Stimulated activated naive CD4-positive, alpha-beta T cell treated with Interleukin-2 at 50 U/mL for 16 hours (primary cell): Measurements from ENCODE around the gene CISD3.
A peak's percentile ranks its signal among the peaks of the same experiment; 100 is the strongest.

ENCODE experiments used
- DNase-seq: peaks from one replicate; lab custom pipeline; 2025; lab: John Stamatoyannopoulos, UW

The CISD3 gene, protein sequence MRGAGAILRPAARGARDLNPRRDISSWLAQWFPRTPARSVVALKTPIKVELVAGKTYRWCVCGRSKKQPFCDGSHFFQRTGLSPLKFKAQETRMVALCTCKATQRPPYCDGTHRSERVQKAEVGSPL

DNA sequence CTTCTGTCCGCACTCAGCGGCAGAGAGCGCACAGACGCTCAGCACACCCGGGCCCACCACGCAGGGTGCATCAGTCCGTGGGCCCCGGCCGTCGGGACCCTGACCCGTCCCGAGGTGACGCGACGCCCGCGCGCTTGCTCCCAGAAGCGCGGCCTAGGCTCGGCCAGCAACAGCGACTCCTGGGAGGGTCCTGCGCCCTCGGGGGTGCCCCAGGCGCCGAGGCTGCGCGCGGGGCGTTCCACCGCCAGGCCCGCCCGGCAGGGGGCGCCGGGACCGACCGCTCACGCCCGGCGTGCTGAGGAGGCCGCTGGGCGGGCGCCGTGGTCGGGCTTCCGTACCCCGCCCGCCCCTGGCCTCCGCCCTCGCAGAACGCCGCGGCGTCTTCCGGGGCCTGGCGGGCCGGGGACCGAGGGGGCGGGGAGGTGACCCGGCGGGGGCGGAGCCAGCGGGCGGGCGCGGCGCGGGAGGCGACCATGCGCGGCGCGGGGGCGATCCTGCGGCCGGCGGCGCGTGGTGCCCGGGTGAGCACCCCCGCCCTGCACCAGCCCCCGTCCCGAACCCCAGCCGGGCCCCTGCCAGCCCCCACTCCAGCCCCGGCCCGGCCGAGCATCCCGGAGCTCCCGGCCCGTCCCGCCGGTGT, at the start of gene CISD3:
TSS of gene CISD3 (plus strand) at position 456 of the 640 bp plus-strand sequence. CDS start at position 474, 18 bp downstream.
- DNase-seq = peak; percentile 80

DNA sequence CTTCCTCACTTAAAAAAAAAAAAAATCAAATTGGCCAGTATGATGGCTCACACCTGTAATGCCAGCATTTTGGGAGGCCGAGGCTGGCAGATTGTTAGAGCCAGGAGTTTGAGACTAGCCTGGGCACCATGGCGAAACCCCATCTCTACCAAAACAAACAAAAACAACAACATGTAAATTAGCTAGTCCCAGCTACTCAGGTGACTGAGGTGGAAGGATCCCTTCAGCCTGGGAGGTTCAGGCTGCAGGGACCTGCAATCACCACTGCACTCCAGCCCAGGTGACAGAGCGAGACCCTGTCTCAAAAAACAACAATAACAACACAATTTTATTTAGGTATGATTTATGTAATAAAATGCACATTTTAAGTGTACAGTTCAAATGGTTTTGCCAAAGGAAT, 49.0 kb upstream of the CISD3 start:
- no peak for DNase-seq

DNA sequence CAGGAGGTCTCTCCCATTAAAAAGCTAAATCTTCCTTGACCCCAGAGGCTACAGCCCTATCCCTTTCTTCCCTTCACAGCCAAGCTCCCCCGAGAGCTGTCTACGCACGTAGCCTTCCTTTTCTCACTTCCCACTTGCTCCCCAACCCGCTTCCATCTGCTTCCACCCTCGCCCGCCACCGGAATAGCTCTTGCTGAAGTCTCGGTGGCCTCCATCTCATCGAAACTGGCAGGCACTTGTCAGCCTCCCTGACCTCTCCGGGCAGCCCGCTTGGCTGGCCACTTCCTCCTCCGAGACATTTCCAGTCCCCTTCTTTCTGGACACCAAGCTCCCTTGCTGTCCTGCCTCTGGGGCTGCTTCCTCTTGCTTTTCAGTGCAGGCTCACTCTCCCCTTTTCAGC, 44.6 kb upstream of the CISD3 start:
- DNase-seq = no peak

DNA sequence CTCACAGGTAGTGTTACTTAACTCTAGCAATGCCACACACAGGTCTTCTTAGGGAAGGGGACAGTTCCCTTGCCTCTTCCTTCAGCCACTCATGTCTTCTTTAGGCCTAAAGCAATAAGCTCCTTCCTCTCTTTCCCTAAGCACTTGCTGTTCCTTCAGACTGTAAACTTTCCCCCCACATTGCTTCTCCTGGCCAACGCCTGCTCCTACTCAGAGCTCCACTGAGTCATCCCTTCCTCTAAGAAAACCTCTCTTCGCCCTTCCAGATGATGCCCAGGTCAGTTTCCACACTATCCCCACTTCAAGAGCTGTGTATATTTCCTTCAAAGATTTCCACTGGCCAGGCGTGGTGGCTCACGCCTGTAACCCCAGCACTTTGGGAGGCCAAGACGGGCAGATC, 42.9 kb upstream of the CISD3 start:
- DNase-seq = no peak

DNA sequence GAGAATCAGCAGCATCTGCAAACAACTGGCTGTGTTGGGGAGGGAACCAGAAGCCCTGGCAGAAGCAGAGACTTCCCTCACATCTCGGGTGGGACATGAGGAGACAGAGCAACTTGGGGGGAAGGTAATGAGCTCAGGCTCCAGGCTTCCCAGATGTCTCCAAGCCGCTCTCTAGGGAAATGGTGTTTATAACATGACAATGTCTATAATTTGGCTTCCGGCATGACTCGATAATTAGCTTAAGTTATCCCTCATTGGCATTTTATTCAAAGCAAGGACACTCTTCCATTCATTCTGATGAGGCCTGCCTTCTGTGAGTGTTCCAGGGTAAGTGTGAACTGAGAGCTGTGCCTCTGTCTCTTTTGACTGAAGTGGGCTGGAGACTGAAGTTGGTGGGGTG, 39.8 kb upstream of the CISD3 start:
- no peak for DNase-seq

DNA sequence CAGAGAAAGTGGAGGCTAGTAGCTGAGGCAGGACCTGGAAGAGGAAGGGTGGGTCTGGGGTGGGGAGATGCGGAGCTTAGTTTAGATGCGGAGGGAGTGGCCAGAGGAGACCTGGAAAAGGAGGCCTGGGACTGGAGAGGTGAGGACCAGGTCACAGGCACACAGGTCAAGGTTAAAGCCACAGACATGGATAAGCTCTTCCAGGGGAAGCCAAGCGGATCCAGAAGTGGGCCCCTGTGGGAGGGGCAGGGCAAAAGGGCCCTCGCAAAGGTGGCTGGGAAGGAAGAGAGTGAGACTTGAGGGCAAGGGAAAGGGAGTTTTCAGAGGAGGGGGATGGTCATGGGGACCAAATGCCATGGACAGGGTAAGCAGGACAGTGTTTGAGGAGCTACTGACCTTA, 39.0 kb upstream of the CISD3 start:
- DNase-seq = no peak

DNA sequence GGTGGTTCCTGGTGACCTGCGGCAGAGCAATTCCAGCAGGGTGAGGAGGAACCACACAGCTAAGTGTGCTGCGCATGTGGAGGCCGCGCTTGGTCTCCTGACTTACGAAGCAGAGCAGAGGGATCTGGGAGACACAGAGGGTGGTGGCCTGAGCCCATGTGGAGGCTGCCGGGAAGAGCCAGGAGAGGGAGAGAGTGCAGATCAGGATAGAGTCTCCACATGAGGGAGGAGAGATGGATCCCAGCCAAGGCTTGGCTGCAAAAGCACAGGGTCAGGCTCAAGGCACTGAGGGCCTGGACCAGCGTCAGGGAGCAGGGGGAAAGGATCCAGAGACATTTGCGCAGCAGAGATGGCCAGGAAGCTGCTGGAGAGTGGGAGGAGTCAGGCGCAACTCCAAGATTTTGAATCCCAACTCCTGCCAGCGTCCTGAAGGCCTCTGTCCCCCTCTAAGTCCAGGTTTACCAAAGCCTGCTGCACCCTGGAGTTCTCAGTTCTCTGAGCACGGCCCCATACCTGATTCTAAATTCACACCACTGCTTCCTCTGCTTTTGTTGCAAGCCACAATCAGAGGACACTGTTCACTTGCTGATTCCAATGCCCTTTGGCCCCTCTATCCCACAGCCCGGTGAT, 36.3 kb upstream of the CISD3 start:
- DNase-seq = no peak

DNA sequence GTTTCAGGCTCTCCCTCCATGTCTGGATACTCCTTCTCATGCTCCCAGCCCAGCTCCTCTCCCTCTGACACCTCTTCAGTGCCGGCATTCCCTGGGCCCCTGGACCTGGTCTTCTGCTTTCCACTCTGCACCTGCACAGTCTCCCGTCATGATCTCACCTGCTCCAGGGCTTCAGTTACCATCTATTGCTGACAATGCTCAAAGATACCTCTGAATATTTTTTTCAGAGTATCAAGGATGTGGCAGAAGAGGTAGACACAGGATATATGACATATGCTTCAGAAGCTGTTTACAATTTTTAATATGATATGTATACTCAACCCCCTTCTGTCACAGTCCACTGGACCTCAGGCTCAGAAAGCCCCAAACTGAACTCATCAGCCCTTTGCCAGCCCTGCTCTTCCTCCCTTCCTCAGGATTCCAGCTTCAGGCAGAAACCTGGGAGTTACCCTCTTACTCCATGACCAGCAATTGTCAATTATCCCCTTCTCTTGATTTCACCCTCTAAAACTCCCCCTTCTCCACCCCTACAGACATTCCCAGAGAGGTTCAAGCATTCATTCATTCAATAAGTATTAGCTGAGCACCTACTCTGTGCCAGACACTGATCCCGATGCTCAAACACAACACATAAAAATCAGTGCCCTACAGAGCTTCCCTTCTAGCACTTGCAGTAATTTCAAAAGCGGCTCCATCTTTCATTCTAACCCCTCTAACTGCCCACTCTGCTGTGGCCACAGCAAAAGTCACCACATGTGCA, 32.9 kb upstream of the CISD3 start:
- DNase-seq = no peak

DNA sequence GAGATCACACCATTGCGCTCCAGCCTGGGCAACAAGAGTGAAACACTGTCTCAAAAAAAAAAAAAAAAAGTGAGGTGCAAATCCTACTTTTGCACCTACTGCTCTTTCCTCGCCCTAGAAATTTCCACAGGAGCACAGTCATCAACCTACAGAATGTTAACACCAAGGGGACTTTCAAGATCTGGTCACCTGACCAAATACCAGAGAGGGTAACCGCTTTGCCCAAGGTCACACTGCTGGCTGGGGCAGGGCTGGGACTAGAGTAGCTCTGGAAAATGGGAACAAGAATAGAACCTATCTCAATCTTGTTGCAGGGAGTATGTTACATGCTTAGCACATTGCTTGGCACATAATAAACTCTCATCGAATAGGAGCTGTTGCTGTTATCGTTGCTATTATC, 31.4 kb upstream of the CISD3 start:
- DNase-seq = no peak

DNA sequence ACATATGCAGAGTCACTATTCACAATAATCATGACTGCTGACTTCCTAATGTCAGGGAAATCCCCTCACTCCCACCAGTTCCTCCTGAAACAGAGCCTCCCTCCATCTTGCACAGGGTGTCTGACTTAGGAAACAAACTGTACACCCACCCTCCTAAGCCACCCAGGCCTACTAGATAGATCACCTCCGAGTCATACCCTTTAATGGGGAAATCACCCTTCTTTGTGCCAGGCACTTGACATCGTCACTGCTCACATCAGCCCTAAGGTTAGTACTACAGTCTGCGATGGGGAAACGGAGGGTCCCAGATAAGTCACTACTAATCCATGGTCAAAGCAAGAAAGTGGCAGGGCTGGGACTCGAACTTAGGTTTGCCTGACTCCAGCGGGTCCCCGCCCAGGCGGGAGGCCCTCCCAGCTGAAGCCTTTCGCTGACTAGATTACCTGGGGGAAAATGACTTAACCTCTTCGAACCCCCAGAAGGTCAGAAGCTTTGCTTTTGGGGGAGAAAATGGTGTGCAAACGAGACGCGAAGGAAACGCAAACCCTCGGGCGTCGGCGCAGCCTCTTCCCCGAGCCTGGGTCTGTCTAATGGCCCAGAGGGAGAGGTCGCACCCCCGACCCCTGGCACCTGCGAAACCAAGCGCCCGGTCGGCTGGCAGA, 28.5 kb upstream of the CISD3 start:
- peak; percentile 94 for DNase-seq

DNA sequence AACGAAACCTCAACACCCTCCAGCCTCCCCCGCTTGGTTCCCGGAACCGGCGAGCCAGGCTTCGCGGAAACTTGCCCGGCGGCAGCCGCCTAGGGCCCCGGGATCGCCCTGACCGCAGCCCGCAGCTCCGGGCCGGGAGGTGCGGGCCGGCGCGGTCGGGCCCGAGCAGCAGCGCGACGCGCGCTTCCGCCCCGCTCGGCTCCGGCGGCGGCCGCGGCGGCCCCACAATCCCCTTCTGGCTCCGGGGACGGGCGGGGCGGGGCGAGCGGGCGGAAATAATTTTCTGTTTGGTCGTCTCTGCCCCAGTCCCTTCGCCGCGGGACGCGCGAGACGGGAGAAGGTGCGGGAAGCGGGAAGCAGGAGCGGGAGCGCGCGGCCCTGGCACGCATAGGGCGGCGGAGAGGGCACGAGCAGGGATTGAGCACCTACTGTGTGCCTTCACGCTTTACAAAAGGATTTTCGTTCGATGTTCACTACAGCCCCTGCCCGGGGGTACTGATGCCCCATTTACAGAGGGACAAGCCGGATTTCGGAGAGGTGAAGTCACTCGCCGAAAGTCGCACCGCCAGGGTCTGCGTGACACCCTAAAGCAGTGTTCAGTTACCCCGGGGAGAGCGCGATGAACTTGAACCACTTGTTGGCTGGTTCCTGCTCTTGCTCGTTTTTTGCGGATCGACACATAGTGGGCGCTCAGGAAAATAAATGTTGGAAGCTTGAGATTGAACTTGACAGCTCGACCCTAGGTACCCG, 27.8 kb upstream of the CISD3 start:
- DNase-seq = peak; percentile 86

DNA sequence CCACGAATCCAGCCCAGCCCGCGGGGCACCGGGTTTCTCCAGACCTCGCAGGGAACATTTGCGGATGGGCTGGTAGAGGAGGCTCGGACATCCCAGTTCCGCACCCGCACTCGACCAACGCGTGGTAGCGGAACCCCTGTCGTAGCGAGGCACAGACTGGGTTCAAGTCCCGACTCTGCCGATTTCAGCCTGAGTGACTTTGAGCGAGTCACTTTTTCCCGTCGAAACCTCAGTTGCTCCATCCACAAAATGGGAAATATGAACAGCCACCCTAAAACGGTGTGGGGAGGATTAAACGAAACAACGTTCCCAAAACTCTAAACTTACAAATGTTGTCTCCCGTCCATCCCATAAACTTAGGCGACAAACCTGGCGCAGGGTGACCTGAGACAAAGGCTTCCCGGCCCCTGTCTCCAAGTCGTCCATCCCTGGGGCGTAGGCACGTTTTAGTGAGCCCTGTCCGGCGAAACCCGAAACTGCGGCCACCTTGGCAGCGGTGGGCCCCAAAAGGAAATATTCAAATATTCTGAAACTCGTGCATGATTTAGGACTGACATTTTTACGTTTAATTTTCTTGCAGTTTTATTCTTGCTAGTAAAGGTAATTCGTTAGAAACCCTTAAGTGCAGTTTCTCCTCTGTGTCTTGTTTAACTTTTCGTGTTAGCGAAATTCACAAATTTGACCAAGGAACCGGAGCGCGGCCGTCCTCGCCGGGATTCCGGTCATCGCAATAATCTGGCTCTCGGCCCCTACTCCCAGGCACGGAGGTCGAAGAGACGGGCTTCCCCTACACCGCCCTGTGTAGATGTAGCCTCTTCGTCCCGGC, 27.0 kb upstream of the CISD3 start:
- peak; percentile 36 for DNase-seq

DNA sequence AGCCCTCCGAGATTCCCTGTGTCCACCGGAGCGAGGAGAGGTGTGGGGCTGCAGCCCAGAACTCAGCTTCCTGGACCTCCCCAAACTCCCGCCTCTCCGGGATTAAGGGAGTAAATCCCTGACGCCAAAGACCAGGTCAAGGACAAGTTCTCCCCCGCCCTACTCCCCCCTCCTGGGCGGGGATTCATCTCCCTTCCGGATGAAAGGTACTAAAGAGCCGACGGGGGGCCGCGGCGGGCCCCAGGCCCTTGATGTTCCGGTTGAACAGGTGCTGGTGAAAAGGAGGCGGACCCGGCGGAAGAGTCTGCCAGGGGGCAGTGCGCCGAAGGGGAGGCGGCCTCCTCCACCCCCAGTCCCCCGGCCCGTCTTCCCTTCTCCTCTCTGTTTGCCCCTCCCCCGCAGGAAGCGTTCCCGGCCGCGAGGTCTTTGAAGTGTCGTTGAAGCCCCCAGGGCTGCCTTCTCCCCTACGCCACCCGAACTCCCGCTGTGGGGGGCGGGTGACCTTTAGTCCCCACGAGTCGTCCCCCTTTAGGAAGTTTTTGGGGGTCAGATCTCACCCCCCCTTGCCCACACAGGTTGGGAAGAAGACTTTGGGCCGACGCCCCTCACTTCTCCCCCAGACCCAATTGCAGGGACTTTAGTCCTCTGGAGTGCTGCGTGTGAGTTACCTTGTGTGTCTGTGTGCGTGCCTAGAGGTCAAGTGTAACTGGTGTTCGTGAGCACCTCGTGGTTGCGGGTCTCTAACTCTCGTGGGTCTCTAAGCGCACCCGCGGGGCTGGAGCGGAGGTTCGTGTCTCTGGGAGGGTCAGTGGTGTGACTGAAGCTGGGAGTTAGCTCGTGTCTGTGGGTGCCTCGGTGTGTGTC, 26.2 kb upstream of the CISD3 start:
- DNase-seq = peak; percentile 85

DNA sequence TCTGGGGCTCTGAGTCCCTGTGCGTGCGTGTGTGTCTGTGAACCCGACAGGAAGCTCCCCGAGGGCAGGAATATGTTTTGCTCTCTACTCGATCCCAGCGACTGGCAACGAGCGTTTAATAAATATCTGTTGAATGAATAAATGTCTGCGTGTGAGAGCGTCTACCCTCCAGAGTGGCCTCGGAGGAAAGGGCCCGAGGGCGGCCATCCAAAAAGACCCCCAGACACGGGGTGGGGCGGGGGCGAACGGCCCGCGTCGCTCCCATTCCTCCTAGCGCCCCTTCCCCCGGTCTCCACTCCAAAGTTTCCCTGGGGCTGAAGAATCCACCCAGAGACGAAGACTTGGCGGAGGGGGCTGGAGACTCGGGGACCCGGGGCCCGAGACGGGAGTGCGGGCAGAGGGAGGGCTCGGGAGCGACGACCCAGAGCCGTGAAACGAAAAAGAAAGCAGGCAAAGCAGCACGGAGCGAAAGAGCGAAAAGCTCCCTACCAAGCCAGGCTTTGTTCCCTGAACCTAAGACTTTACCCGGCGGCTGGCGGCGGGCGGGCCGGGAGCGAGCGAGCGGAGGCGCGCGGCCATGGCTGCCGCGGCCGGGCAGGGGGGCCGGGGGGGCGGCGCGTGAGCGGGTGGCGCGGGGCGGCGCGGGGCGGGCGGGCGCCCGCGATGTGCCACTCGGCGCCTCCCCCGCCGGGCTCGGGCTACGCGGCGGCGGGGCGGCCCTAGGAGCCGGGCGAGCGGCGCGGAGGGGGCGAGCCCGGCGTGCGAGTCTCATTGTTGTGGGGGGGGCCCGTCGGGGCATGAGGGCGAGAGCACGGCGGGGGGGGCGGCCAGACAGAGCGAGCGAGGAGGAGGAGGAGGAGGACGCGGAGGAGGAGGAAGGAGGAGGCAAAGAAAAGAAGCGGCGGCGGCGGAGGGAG, 25.3 kb upstream of the CISD3 start, which contains the start of gene MLLT6:
TSS of gene MLLT6 (plus strand) at position 668 of the 917 bp plus-strand sequence. CDS start 360 bp downstream, outside the sequence.
- peak; percentile 83 for DNase-seq

DNA sequence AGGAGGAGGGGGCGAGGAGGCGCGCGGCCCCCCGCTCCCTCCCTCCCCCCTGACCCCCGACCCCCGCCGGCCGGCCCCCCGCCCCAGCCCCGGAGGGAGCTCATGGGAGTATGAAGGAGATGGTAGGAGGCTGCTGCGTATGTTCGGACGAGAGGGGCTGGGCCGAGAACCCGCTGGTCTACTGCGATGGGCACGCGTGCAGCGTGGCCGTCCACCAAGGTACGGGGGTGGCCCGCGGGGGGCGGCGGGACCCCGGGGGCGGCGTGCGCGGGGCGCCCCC, 24.7 kb upstream of the CISD3 start:
- DNase-seq = no peak

DNA sequence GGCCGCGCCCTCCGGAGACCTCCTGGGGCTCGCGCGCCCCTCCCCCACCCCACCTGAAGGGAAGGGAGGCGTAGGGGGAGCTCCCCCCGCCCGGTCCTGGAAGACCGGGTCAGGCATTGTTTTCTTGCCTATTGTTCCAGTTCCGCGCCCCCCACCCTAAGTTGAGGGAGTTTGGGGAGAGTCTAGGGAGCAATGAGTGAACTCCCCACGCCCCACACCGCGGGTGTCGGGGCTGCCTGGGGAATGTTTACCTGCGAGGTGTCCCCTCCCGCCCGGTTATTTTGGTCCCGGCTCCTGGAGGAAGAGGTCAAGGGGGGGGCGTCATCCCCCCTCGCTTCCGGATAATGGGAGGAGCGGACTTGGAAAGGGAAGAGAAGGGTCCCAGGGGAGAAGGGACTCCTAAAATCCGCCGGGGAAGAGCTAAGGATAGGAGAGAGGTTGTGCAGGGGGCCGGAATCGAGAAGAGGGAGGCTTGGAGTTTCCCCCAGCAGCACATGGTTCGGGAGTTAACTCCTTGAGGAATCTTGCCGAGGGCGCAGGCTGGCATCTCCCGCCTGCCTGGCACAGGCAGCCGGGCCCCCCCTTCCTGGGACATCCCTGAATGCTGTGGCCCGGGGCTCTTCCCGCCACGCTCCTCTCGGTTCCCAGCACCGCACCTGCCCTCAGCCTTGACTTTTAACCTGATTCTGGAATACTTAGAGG, 24.2 kb upstream of the CISD3 start:
- DNase-seq = peak; percentile 40

DNA sequence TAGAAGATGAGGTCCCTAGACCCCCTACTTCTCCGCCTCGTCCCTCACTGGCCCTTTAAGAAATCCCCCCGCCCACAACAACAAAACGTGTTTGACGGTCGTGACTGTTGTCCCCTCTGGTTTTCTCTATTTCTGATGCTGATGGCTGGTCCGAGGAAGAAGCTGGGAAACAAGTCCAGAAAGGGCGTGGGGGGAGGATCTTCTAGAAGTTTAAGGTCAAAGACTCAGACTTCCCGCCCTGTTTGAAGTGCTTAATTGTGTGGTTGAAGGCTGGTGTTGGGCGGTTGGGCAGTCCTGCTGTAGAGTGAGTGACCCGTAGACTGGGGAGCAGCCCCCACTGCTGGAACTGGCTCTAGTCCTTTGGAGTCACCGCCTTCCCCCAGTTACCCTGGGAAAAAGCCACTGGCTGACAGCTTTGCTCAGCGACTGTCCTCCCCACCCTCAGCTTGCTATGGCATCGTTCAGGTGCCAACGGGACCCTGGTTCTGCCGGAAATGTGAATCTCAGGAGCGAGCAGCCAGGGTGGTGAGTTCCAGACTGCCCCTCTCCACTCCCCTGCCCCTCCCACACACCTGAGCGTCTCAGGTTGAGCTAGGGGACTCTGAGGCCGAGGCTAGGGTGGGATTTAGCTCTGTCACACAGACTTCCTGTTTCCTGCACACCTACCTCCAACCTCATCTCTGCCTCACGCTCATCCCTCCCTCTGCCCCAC, 23.5 kb upstream of the CISD3 start:
- DNase-seq = peak; percentile 33
